Glomerular visceral epithelial cell (primary cell): ENCODE measurements around the gene ANKIB1.

Experiments used
- DNase-seq: peaks from one replicate; pipeline ENCODE4 v3.0.0-alpha.2; 2016; ENCODE audit errors: extremely low spot score

Gene ANKIB1

GRCh38 chr7:92447345-92448204 is 201.8 kb downstream of the ANKIB1 start, which contains the start of gene GATAD1:
Gene GATAD1, plus strand, starts transcription at chr7:92447482. Its CDS starts 248 bp downstream, at chr7:92447730.
- peak; percentile 93 for DNase-seq

GRCh38 chr7:92448205-92448747 is 202.5 kb downstream of the ANKIB1 start:
- peak; percentile 52 for DNase-seq
